GM18526 (cell line): ENCODE measurements around the gene FAT2.

ENCODE experiments used
- POLR2A ChIP-seq: IDR thresholded peaks from 3 replicates; pipeline ENCODE4 v1.6.1; 2011; ENCODE audit not compliant: insufficient read length; ENCODE audit errors: extremely low read depth

Gene FAT2

GRCh38 chr5:151550146-151550545 is 41.0 kb downstream of the FAT2 start:
- TF ChIP-seq POLR2A: no peak

GRCh38 chr5:151549713-151550112 is 41.4 kb downstream of the FAT2 start:
- TF ChIP-seq POLR2A: no peak

- TF ChIP-seq POLR2A: no peak
Observed at GRCh38 chr5:151547364-151547763, 43.8 kb downstream of the FAT2 start.

- TF ChIP-seq POLR2A: no peak
Observed at GRCh38 chr5:151541571-151541970, 49.6 kb downstream of the FAT2 start.
